Fibroblast of villous mesenchyme (primary cell): ENCODE data around the gene PDZD7. TPM values are rescaled to one million over a fixed set of nuclear protein-coding genes. Genes with fewer than 3 reads are reported as not detected.

Source experiments
- DNase-seq: peaks from one replicate; pipeline ENCODE4 v3.0.0-alpha.2; 2010; ENCODE audit warnings: low read depth
- H3K4me3 ChIP-seq: 2 replicates; pipeline ENCODE4 v1.5.1; 2011; ENCODE audit warnings: low read depth, mild to moderate bottlenecking, low read length
- total RNA-seq: library from RNA; depleted of rRNA; stranded (reverse); fragments of >200 nt; gene quantifications from 2 replicates; pipeline ENCODE4 v1.2.3, GENCODE V29; 2012
- TF ChIP-seq, protein P1 (sequence below): IDR thresholded peaks from 2 replicates; pipeline ENCODE4 v1.5.1; 2012; ENCODE audit warnings: low read depth, mild to moderate bottlenecking, low read length; ENCODE audit not compliant: insufficient read depth

PDZD7 gene
- total RNA-seq, 1 donor = 1.7 TPM

DNA sequence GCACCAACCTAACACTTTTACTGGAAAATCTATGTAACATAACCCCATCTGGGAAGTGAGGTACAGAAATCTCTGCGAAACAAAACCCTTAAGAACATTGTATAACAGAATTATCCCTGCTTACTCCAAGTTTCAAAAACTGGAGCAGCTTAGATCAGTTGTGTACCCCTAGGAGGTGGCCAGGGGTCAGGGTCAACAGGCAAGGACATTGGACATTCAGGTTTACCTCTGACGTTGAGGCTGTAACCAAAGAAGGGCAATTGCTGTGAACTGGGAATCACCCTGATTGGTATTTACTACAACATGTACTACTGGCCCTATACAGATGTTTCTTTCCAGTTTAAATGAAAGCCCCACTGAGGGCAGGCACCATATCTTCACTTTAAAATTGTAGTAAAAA is 13.2 kb upstream of the PDZD7 start:
- DNase-seq = no peak
- TF ChIP-seq, protein P1, sequence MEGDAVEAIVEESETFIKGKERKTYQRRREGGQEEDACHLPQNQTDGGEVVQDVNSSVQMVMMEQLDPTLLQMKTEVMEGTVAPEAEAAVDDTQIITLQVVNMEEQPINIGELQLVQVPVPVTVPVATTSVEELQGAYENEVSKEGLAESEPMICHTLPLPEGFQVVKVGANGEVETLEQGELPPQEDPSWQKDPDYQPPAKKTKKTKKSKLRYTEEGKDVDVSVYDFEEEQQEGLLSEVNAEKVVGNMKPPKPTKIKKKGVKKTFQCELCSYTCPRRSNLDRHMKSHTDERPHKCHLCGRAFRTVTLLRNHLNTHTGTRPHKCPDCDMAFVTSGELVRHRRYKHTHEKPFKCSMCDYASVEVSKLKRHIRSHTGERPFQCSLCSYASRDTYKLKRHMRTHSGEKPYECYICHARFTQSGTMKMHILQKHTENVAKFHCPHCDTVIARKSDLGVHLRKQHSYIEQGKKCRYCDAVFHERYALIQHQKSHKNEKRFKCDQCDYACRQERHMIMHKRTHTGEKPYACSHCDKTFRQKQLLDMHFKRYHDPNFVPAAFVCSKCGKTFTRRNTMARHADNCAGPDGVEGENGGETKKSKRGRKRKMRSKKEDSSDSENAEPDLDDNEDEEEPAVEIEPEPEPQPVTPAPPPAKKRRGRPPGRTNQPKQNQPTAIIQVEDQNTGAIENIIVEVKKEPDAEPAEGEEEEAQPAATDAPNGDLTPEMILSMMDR = no peak
- no peak overlapping the region for H3K4me3 ChIP-seq

DNA sequence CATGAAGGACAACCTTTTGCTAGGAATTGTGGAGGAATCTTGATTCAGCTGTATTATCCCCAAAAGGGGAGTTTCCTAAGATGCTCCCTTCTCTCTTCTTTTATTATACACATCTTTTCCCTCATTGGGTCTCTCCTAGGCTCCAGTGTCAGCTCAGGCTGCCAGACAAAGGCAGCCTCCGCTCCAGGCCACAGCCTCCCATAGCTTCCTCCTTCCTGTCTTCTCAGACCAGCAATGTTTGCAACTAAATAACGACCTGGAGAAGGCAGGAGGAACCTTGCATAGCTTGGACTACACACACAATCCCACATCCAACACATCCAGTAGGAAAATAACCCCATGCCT is 12.4 kb upstream of the PDZD7 start:
- TF ChIP-seq, protein P1 = no peak
- DNase-seq = no peak
- H3K4me3 ChIP-seq = peak overlapping the region; percentile 70

DNA sequence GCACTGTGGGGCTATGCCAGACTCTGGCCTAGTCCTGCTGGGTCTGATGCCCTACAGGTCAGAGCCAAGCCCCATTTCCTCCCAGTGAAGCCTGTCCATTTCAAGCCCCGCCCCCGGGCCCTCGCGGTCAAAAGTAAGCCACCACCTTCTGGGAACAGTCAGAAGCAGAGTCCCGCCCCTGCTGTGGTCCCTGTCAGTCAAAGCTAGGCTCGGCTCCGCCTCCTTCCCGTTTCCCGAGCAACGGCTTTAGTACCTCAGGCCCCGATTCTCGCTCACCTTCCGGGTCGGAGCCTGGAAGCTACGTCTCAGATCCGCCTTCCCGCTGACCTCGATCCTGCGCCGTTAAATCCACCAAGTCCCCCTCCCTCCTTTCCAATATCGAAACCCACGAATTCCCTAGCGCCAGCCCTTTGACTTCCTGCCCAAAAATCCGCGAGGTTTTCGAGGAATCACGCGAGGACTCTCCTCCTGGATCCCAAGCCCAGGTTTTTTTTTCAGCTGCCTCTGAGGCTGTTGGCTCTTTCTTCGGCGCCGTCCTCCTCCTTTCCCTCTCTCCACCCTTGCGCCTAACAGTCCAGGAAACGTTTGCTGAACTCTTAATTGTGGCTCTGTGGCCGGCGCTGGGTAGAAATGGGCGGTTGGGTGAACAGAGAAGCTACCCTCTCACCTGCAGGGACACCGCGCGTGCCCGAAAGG is 11.9 kb upstream of the PDZD7 start:
- H3K4me3 ChIP-seq = peak overlapping the region; percentile 70
- TF ChIP-seq, protein P1 = no peak
- peak; percentile 98 for DNase-seq

DNA sequence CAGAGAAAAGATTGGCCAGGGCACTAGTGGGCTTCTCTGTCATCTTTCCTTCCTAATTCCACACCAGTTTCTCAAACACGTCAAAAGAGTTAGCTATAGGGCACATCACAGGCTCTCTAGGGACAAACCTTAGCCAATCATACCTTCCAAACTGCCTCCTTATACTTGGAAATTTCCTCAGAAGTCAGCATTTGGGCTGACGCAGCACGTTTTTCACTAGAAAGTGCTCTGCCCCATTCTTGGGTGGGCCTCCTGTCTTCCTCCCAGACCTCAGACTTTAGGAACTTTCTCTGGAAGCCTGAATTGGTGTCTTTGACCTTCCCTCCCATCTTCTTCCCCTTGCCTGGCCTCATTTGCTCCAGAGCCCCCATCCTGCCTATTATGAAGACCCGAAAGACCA is 11.2 kb upstream of the PDZD7 start:
- peak overlapping the region; percentile 70 for H3K4me3 ChIP-seq
- TF ChIP-seq, protein P1 = no peak
- DNase-seq = no peak

DNA sequence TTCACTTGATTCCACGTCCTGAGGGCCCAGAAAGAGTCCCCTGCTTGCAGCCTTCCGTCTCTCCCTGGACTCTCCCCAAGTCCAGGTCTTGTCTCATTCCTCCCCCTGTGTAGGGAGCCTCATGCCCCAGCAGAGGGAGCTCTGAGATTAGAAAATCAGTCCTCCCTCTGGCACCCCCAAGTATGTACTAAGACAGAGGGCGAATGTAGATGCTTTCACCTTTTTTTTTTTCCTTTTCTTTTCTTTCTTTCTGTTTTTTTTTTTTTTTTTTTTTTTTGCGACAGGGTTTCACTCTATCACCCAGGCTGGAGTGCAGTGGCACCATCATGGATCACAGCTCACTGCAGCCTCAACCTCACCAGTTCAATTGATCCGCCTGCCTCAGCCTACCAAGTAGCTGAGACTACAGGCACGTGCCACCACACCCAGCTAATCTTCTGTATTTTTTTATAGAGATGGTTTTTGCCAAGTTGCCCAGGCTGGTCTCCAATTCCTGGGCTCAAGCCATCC is 10.4 kb upstream of the PDZD7 start:
- no peak overlapping the region for H3K4me3 ChIP-seq
- TF ChIP-seq, protein P1 = peak; percentile 92
- peak; percentile 91 for DNase-seq

DNA sequence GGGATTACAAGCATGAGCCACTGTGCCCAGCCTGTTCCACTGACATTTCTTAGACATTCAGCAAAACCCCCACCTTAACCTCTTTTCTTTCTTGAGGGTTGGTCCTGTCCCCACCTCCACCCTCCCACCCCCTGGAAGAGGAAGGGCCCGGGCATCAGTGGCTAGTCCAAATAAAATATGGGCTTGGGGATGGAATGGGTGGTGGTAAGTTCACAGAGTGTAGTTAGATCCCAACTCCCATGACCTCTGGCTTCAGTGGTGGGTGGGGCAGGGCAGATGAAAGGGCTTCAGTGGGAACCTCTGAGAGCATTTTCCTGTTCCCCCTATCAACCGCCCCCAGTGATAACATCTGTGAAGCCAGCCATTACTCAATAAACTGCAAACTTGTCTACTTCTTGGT is 9.9 kb upstream of the PDZD7 start:
- H3K4me3 ChIP-seq = no peak overlapping the region
- TF ChIP-seq, protein P1 = no peak
- no peak for DNase-seq

DNA sequence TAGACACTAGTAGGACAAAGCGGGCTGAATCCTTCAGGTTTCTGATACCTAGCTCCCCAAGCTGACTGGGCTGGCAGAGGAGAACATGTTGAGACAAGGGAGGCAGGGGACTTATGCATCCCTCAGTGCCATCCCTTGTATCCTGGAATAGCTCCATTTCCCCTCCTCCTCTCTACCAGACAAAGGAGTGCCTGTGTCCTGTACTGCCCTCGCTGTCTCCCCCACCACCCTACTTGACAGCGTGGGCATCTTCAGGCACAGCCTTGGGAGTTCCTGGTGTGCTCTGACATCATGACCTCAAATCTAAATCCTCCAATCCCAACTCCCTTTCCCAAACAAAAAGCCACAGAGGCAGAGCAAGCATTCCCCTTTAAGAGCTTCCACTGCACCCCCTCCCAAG is 9.1 kb upstream of the PDZD7 start:
- no peak for DNase-seq
- H3K4me3 ChIP-seq = no peak overlapping the region
- TF ChIP-seq, protein P1 = no peak
